GM18858 (cell line): ENCODE measurements around the gene CLTCL1.

ENCODE experiments used
- ATAC-seq: cut with Tn5 transposase; IDR thresholded peaks from one replicate; pipeline ENCODE4 v1.9.1; 2021; ENCODE audit not compliant: unreplicated experiment

The CLTCL1 gene

GRCh38 chr22:19134176-19134831, 157.2 kb downstream of the CLTCL1 start:
- ATAC-seq: no peak

- no peak for ATAC-seq
Observed at GRCh38 chr22:19133561-19133960, 158.0 kb downstream of the CLTCL1 start.

- no peak for ATAC-seq
Observed at GRCh38 chr22:19132693-19133400, 158.7 kb downstream of the CLTCL1 start.

GRCh38 chr22:19132153-19132552, 159.4 kb downstream of the CLTCL1 start:
- no peak for ATAC-seq

- ATAC-seq: no peak
Observed at GRCh38 chr22:19131685-19132015, 159.9 kb downstream of the CLTCL1 start.

- no peak for ATAC-seq
Observed at GRCh38 chr22:19130959-19131684, 160.4 kb downstream of the CLTCL1 start, which contains the start of gene TSSK2. TSSK2 (plus strand) TSS chr22:19131308; CDS start chr22:19131400, 92 bp downstream.

- ATAC-seq: no peak
Observed at GRCh38 chr22:19129871-19130270, 161.6 kb downstream of the CLTCL1 start.
